LNCAP (cell line): ENCODE measurements around the gene NOXO1.

Experiments
- TF ChIP-seq, protein P1 (sequence below): fragments of 450-650 bp; IDR thresholded peaks from 2 replicates; pipeline ENCODE4 v1.5.1; 2017; ENCODE audit warnings: mild to moderate bottlenecking

The NOXO1 gene

DNA sequence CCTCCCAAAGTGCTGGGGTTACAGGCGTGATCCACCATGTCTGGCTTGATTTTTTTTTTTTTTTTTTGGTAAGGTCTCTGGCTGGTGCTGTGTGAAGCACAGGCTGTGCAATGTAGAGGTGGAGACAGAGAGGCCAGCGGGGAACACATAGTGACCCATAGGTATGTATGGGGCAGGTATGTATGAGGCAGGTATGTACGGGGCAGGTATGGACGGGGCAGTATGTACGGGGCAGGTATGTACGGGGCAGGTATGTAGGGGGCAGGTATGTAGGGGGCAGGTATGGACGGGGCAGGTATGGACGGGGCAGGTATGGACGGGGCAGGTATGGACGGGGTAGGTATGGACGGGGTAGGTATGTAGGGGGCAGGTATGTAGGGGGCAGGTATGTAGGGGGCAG, 31.8 kb downstream of the NOXO1 start:
- TF ChIP-seq, protein P1, sequence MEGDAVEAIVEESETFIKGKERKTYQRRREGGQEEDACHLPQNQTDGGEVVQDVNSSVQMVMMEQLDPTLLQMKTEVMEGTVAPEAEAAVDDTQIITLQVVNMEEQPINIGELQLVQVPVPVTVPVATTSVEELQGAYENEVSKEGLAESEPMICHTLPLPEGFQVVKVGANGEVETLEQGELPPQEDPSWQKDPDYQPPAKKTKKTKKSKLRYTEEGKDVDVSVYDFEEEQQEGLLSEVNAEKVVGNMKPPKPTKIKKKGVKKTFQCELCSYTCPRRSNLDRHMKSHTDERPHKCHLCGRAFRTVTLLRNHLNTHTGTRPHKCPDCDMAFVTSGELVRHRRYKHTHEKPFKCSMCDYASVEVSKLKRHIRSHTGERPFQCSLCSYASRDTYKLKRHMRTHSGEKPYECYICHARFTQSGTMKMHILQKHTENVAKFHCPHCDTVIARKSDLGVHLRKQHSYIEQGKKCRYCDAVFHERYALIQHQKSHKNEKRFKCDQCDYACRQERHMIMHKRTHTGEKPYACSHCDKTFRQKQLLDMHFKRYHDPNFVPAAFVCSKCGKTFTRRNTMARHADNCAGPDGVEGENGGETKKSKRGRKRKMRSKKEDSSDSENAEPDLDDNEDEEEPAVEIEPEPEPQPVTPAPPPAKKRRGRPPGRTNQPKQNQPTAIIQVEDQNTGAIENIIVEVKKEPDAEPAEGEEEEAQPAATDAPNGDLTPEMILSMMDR = no peak

DNA sequence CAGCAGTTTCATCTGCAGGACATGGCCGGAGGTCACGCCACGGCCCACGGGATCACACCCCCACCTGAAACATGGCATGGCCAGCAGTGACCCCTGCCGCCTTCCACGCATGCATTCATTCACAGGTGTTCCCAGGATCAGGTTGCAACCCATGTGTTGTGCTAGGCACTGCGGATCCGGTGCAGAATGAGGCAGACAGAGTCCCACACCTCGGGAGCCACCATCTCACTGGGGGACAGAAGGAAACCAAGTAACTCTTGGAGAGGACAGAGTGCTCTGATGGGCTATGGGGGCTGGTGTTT, 33.9 kb downstream of the NOXO1 start:
- TF ChIP-seq, protein P1 = no peak

DNA sequence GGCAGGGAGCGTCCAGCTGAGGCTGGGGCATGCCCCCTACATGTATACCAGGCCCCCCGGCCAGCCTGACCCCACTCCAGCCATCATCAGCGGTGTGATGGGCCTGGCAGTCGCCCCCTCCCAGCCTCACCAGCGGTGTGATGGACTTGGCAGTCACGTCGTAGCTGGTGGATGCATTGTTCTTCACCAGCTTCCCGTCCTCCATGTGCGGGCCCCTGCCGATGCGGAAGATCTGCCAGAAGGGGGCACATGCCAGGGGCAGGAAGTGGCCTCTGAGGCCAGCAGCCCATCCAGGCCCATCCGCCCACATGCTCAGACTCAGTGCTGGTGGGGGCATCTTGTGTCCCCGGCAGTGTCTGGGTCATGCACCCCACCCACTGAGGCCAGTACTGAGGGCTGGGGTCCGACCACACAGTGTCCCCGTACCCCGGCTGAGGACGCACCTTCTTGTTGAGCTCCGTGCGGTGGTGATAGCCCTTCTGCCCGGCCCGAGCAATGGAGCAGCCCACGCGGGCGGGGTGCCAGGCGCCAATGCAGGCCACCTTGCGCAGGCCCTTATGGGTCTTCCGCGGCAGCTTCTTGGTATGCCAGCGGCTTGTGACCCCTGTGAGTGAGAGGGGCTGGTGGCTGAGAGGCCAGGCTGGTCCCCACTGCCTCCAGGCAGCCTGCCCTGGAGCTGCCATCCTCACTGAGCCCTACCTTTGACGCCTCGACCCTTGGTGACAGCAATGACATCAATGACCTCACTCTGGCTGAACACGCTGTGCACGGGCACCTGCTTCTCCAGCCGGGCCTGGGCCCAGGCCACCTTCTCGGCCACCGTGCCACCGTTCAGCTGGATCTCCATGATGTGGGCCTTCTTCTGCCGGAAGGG, 34.5 kb downstream of the NOXO1 start:
- TF ChIP-seq, protein P1 = no peak

DNA sequence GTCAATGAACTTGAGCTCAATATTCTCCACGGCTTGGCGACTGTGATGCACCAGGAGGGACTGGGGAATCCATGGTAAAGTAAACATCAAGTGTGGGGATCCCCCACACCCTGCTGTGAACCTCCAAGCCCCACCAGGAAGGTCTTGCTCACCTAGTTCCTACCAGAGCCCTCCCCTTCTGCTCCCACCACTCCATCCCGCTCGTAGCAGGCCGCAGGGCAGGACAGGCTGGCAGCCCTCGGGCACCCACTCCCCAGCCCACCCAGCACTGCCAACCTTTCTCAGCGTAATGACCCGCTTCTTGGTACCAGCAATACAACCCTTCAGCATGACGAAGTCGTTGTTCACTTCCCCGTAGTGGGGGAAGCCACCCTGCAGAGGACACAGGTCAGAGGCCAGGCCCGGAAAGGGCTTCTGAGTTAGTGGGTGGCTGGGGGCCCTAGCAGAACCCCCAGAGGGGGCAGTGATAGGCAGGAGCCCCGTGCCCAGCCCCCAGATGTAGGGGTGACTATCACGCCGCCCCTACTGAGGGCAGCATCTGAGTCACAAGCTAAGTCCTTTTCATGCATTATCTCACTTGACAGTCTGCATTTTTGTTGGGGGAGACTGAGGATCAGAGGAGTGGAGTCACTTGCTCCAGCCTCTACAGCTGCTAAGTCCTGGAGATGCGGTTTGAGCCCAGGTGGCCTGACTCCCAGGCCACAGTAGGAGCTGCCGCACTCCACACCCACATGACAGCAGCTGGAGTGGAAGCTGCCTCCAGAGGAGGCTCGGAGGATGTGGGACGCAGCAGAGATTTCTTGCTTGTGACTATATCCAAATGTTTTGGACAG, 35.5 kb downstream of the NOXO1 start:
- TF ChIP-seq, protein P1 = no peak

DNA sequence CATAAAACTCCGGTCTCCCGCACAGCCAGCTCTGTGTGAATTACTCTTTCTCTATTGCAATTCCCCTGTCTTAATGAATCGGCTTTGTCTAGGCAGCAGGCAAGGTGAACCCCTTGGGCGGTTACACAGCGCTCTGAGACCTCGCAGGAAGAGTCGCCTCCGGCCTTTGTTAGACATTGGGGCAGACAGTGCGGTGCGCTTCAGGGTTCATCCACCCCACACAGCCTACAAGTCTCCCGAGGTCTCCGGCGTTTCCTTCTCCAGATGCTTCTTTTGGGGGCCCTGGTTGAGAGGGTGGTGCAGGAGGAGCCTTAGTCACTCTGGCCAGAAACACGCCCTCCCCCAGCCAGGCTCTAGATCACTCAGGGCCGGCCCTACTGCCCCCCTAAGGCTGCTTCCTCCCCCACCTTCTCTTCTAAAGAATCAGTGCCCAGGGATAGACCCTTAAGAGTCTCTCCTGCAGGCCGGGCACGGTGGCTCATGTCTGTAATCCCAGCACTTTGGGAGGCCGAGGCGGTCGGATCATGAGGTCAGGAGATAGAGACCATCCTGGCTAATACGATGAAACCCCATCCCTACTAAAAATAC, 36.6 kb downstream of the NOXO1 start:
- TF ChIP-seq, protein P1 = no peak

DNA sequence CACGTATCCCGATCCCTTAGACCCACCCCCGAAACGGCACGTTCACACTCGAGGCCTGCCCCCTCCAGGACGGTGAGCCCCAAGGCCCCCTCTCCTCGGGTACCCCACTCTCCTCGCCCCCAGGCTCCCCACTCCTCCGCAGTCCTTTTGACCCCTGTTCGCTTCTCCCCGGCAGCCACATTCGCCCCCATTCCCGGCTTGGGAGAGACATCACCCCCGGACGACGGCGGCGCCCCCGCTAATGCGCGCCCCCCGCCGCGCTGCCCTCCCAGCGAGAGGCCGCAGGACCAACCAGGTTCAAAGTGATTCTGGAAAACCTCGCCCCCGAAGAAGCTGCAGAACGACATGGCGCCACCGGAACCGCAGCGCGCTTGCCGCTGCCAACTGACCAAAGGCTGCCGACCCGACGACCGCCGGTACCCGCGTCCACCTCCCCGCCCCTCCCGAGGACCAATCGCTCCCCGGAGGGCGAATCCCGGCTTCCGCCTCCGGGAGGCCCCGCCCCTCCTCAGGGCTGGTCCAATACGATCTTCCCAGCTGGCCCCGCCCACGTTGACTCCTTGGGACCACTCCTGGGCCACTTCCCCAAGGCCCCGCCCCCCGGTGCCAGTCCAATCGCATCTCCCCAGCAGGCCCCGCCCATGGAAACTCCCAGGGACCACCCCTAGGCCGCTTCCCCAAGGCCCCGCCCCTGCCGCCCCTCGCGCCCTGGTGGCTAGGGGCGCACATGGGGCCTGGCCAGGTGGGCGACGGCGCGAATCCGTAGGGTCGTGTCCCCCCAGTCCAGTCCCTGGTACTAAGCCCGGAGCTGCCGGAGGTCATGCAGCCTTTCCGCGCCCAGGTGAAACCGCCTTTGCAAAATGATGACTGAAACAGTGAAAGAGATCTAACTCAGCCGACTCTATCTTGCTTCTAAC, 38.2 kb downstream of the NOXO1 start, which contains the start of gene MSRB1:
Gene MSRB1 (minus strand): TSS at position 390 of the 917 bp plus-strand sequence. CDS start 43 bp downstream, at position 347.
- TF ChIP-seq, protein P1 = no peak
